Keratinocyte (primary cell): ENCODE data around the gene PTGR3. TPM values are rescaled to one million over a fixed set of nuclear protein-coding genes. Genes with fewer than 3 reads are reported as not detected.

ENCODE experiments used
- DNase-seq: peaks from one replicate; pipeline ENCODE4 v3.0.0-alpha.2; 2011; ENCODE audit warnings: low read depth, missing footprints, low spot score
- FAIRE-seq: peaks from 2 replicates; lab custom pipeline; 2011; peaks lifted over from hg19 to GRCh38; lab: Jason Lieb, UNC
- H2AFZ ChIP-seq: 2 replicates; pipeline ENCODE4 v1.6.0; 2012; ENCODE audit warnings: low read length, control low read depth, inconsistent platforms; ENCODE audit not compliant: control insufficient read depth
- H3K27ac ChIP-seq: 2 replicates; pipeline ENCODE4 v1.5.1; 2011; ENCODE audit warnings: low read length; ENCODE audit not compliant: control insufficient read depth, insufficient read depth
- H3K27me3 ChIP-seq: 3 replicates; pipeline ENCODE4 v1.6.0; 2011; ENCODE audit warnings: low read length; ENCODE audit not compliant: control insufficient read depth, insufficient read depth; ENCODE audit errors: extremely low read depth
- H3K36me3 ChIP-seq, 2 experiments: 2 replicates in 1 of 2; 3 replicates in 1 of 2; pipeline ENCODE4 v1.5.1; 2011; ENCODE audit warnings: low read length in 2 of 2, mild to moderate bottlenecking in 1 of 2; ENCODE audit not compliant: control insufficient read depth in 2 of 2, insufficient read depth in 2 of 2; ENCODE audit errors: extremely low read depth in 1 of 2
- H3K4me1 ChIP-seq: 3 replicates; pipeline ENCODE4 v1.5.1; 2011; ENCODE audit warnings: low read length; ENCODE audit not compliant: control insufficient read depth, insufficient read depth; ENCODE audit errors: extremely low read depth
- H3K4me2 ChIP-seq: 3 replicates; pipeline ENCODE4 v1.6.0; 2011; ENCODE audit warnings: low read depth, low read length; ENCODE audit not compliant: control insufficient read depth, insufficient read depth; ENCODE audit errors: extremely low read depth
- H3K4me3 ChIP-seq, 3 experiments: fragments of 200-600 bp in 1 of 3; sonication (generic) in 1 of 3; 2 replicates in 2 of 3; 3 replicates in 1 of 3; pipeline ENCODE4 v1.5.1; 2011 to 2016; ENCODE audit warnings: low read length in 3 of 3, mild to moderate bottlenecking in 3 of 3, control low read depth in 2 of 3, inconsistent platforms in 1 of 3, low read depth in 1 of 3, mixed read lengths in 1 of 3, mixed run types in 1 of 3, moderate library complexity in 1 of 3; ENCODE audit not compliant: control insufficient read depth in 2 of 3, insufficient read depth in 2 of 3; ENCODE audit errors: extremely low read depth in 1 of 3
- H3K79me2 ChIP-seq: 2 replicates; pipeline ENCODE4 v1.6.0; 2012; ENCODE audit warnings: low read length; ENCODE audit not compliant: control insufficient read depth, insufficient read depth
- H3K9ac ChIP-seq: 3 replicates; pipeline ENCODE4 v1.6.0; 2011; ENCODE audit warnings: low read length; ENCODE audit not compliant: control insufficient read depth, insufficient read depth; ENCODE audit errors: extremely low read depth
- H3K9me1 ChIP-seq: 3 replicates; pipeline ENCODE4 v1.6.0; 2011; ENCODE audit warnings: low read length; ENCODE audit not compliant: control insufficient read depth, insufficient read depth; ENCODE audit errors: extremely low read depth
- H3K9me3 ChIP-seq: 2 replicates; pipeline ENCODE4 v1.5.1; 2012; ENCODE audit warnings: low read depth, low read length; ENCODE audit not compliant: control insufficient read depth
- H4K20me1 ChIP-seq: 3 replicates; pipeline ENCODE4 v1.6.0; 2011; ENCODE audit warnings: low read length; ENCODE audit not compliant: control insufficient read depth, insufficient read depth; ENCODE audit errors: extremely low read depth
- EZH2 ChIP-seq: IDR thresholded peaks from one replicate; pipeline ENCODE4 v1.6.1; 2012; ENCODE audit warnings: inconsistent platforms, mild to moderate bottlenecking, low read length, moderate library complexity
- dilution Hi-C: fragments of 300-500 bp; cut with MboI; formaldehyde crosslinking; loops from one replicate; pipeline ENCODE4 v1.7.0; 2020; ENCODE audit warnings: low sequenced_read_pairs; ENCODE audit not compliant: extremely low pct_ligation_motif_present
- polyA plus RNA-seq, 5 experiments: library from polyadenylated mRNA; depleted of rRNA in 3 of 5; stranded (reverse) in 3 of 5; stranded (forward) in 1 of 5; unstranded in 1 of 5; fragments of >200 nt; gene quantifications; 1 replicate in 1 of 5; 2 replicates in 3 of 5; 3 replicates in 1 of 5; pipeline versions ENCODE4 v1.2.1 to v1.2.3, GENCODE V29; 2011 to 2012; ENCODE audit warnings: missing spikeins in 2 of 5, low read depth in 1 of 5, low replicate concordance in 1 of 5
- TF ChIP-seq, protein P1 (sequence below), 3 experiments: IDR thresholded peaks in 1 of 3; conservative IDR thresholded peaks in 1 of 3; optimal IDR thresholded peaks in 1 of 3; 2 replicates in 2 of 3; 3 replicates in 1 of 3; pipeline versions ENCODE3 to v1.5.1; 2011; ENCODE audit warnings: low read length in 3 of 3, mild to moderate bottlenecking in 3 of 3, moderate library complexity in 2 of 3, control low read depth in 1 of 3, inconsistent platforms in 1 of 3; ENCODE audit not compliant: insufficient read depth in 2 of 3; ENCODE audit errors: extremely low read depth in 1 of 3

The PTGR3 gene
- polyA plus RNA-seq, 1 donor (not counting 4 experiments of a cell fraction or from before 2014, with no cell fraction given) = 25.2 TPM

DNA sequence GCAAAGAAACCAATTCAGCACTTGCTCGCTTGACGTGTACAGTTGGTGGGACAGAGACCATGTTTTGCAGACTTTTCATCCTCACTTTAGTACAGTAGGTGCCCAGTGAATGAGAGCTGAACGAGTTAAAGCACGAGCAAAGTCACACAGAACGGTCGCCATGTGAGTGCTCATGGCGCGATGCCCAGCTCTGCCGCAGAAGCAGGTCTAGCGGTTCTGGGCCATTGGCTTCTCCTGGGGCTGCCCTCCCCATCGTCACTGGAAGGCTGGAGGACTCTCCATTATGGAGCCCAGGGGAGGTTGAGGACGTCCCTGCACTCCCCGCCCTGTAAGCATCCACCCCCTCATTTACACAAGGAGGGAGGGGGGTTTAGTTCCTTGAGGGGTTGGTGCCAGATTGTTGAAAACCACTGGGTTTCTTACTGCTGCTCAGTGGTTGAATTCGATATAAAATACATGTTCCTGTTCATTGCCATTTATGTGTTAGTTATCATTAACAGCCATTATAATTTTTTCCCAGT is 24.9 kb downstream of the PTGR3 start:
- no peak overlapping the region for H3K9ac ChIP-seq
- no peak overlapping the region for H2AFZ ChIP-seq
- peaks cover 24% of the 10 kb centered on the region for H3K4me1 ChIP-seq
- H3K9me1 ChIP-seq = no peaks in the 10 kb centered on the region
- no peak overlapping the region for H3K27ac ChIP-seq
- no peaks in the 10 kb centered on the region for H4K20me1 ChIP-seq
- TF ChIP-seq EZH2 = no peak
- TF ChIP-seq, protein P1, sequence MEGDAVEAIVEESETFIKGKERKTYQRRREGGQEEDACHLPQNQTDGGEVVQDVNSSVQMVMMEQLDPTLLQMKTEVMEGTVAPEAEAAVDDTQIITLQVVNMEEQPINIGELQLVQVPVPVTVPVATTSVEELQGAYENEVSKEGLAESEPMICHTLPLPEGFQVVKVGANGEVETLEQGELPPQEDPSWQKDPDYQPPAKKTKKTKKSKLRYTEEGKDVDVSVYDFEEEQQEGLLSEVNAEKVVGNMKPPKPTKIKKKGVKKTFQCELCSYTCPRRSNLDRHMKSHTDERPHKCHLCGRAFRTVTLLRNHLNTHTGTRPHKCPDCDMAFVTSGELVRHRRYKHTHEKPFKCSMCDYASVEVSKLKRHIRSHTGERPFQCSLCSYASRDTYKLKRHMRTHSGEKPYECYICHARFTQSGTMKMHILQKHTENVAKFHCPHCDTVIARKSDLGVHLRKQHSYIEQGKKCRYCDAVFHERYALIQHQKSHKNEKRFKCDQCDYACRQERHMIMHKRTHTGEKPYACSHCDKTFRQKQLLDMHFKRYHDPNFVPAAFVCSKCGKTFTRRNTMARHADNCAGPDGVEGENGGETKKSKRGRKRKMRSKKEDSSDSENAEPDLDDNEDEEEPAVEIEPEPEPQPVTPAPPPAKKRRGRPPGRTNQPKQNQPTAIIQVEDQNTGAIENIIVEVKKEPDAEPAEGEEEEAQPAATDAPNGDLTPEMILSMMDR (optimal IDR thresholded peaks at IDR 0.05 in 1 of 3, IDR thresholded peaks at IDR 0.05 in 1 of 3, conservative IDR thresholded peaks at IDR 0.05 in 1 of 3; ENCODE audit: extremely low read depth in 1 of 3, insufficient read depth in 2 of 3, low read length in 3 of 3) = no peak
- DNase-seq (no peak), FAIRE-seq (no peak)
- no peaks in the 10 kb centered on the region for H3K79me2 ChIP-seq
- H3K36me3 ChIP-seq = no peaks in the 10 kb centered on the region
- H3K9me3 ChIP-seq = no peaks in the 10 kb centered on the region
- dilution Hi-C loops = no loop called here
- no peaks in the 10 kb centered on the region for H3K27me3 ChIP-seq
- H3K4me3 ChIP-seq = no peak overlapping the region
- H3K4me2 ChIP-seq = peak overlapping the region; percentile 62

DNA sequence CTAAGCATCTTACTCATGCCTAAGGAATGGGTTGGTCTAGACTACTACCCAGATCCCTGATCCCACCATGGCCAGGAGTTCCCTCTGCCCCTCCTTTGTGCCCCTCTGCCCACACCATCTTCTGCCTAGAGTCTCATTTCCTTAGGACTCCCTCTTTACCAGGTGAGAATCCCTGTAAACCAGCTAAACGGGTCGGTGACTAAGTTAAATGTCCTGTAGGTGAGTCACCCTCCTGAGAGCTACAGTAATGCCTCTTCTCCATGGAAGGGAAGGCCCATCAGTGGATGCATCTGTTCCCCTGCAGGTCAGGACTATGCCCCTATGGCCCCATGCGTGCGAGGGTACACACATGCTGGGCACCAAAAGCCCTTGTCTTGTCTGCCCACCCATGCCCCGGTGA is 25.4 kb downstream of the PTGR3 start:
- Histone ChIP-seq H3K36me3 (no peaks in the 10 kb centered on the region), H3K4me2 (peak overlapping the region; percentile 62), H4K20me1 (no peaks in the 10 kb centered on the region), H3K9me1 (no peaks in the 10 kb centered on the region), H3K9me3 (no peaks in the 10 kb centered on the region), H3K4me1 (peaks cover 24% of the 10 kb centered on the region), H3K4me3 (no peak overlapping the region), H2AFZ (peak overlapping the region; percentile 66), H3K27me3 (no peaks in the 10 kb centered on the region), H3K9ac (no peak overlapping the region), H3K27ac (peak overlapping the region; percentile 31), H3K79me2 (no peaks in the 10 kb centered on the region)
- FAIRE-seq = peak; percentile 100
- dilution Hi-C loops = no loop called here
- DNase-seq = peak; percentile 73
- TF ChIP-seq, protein P1 (optimal IDR thresholded peaks at IDR 0.05 in 1 of 3, IDR thresholded peaks at IDR 0.05 in 1 of 3, conservative IDR thresholded peaks at IDR 0.05 in 1 of 3; ENCODE audit: extremely low read depth in 1 of 3, insufficient read depth in 2 of 3, low read length in 3 of 3) = no peak
- TF ChIP-seq EZH2 = no peak
